HUES48 (cell line): ENCODE data around the gene TENT4A.

Experiments
- H3K27ac ChIP-seq: one replicate; pipeline ENCODE4 v1.7.0; 2013; ENCODE audit warnings: low read depth, low read length, inconsistent platforms
- H3K27me3 ChIP-seq: 2 replicates; pipeline ENCODE4 v1.6.1; 2013; ENCODE audit warnings: mild to moderate bottlenecking, low read length; ENCODE audit not compliant: control insufficient read depth, insufficient read depth
- H3K36me3 ChIP-seq: 2 replicates; pipeline ENCODE4 v1.6.1; 2013; ENCODE audit warnings: low read length; ENCODE audit not compliant: control insufficient read depth, insufficient read depth
- H3K4me1 ChIP-seq: 2 replicates; pipeline ENCODE4 v1.6.1; 2013; ENCODE audit warnings: mild to moderate bottlenecking, low read length; ENCODE audit not compliant: control insufficient read depth, insufficient read depth
- H3K4me3 ChIP-seq: 2 replicates; pipeline ENCODE4 v1.5.1; 2013; ENCODE audit warnings: mild to moderate bottlenecking, low read depth, low read length
- H3K9ac ChIP-seq: 2 replicates; pipeline ENCODE4 v1.6.1; 2013; ENCODE audit warnings: mild to moderate bottlenecking, low read depth, low read length, moderate library complexity
- H3K9me3 ChIP-seq: 2 replicates; pipeline ENCODE4 v1.6.1; 2013; ENCODE audit warnings: low read length; ENCODE audit not compliant: control insufficient read depth, insufficient read depth

TENT4A gene

DNA sequence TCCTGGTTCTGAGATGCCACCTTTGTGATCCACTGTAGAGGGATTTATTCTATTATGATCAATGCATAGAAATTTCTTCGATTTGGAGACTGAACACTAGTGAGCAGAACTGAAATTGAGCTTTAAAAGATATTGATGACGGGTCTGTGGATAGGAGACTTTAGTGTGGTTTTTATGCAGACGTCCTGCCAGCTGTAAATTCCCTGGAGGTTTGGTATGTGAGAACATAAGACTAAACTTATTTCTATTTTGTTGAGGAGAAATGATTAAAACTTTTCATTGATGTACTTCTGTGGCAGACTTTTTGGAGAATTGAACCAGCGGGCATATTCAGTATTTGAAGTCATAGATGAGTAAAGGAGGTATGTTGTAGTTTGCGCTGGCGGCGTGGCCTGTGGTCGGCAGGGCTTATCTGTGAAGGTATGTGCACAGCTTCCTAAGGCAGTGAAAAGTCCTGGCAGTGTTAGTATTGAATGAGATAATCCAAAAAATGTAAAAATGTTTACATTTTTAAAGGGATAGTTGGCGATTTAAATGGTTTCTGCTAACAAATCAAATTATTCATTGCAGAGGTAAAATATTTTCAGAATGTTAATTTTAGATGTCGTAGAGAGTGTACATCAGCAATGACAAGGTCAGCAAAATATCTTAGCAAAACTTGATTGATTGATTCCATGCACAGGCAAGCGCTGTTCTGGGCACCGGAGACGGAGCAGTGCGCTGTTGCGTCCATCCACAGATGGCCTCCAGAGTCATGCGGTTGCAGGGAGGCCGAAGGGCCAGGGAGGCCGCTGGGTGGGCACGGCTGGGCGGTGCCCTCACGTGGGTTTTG, 20.4 kb downstream of the TENT4A start:
- Histone ChIP-seq H3K9me3 (no peaks in the 10 kb centered on the region), H3K4me1 (peaks cover 12% of the 10 kb centered on the region; the same call in 1 of the 2 replicates), H3K27ac (no peak overlapping the region), H3K9ac (no peak overlapping the region), H3K36me3 (peaks cover 15% of the 10 kb centered on the region), H3K27me3 (no peaks in the 10 kb centered on the region), H3K4me3 (no peak overlapping the region)

DNA sequence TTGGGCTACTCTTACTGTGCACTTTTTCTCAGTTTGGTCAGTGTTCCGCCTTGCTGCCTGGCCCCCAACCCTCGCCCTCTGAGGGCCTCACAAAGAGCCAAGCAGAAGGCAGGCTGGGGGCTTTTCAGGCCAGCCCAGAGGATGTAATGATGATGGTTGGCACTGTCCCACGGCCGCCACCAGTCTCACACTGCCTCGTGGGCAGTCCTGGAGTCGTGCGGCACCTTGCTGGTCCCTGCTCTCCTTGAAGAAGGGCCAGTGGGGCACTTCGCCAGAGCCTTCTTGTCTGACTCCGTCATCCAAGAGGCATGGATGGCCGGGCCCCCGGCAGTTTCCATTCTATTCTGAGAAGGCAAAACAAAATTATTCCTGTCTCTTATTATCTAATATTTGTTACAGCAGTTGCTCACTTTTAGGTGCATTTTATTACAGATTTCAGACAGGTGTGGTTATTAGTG, 21.0 kb downstream of the TENT4A start:
- Histone ChIP-seq H3K9ac (no peak overlapping the region), H3K4me1 (0 out of 2 replicates have a peak, but pooled peaks cover 6% of the 10 kb centered on the region)

DNA sequence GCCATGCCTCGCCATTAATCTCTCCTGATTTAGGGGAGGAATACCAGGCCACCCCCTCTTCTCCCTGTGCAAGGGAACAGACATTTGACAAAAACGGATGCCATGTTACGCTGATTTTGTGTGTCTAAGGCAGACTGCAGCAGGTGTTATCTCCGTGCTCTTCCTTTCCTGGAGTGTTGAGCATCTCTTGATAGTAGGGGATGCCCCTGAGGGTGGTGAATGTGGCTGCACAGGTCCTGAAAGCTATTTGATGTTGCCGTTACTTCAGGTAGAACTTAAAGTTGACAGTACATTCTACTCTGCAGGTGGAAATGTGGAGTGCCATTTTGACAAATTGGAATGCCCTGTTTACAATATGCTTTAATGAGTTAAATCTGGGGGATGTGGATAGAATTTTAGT, 21.5 kb downstream of the TENT4A start:
- H3K9ac ChIP-seq, result no peak overlapping the region
- H3K4me3 ChIP-seq, result no peak overlapping the region
- 0 out of 2 replicates have a peak, but pooled peaks cover 6% of the 10 kb centered on the region for H3K4me1 ChIP-seq
- no peaks in the 10 kb centered on the region for H3K27me3 ChIP-seq
- no peaks in the 10 kb centered on the region for H3K9me3 ChIP-seq
- no peak overlapping the region for H3K27ac ChIP-seq
- peaks cover 27% of the 10 kb centered on the region for H3K36me3 ChIP-seq

More for the DNA sequence above, 21.0 kb downstream of the TENT4A start:
- Histone ChIP-seq H3K4me3 (no peak overlapping the region), H3K27me3 (no peaks in the 10 kb centered on the region), H3K9me3 (no peaks in the 10 kb centered on the region), H3K36me3 (peaks cover 21% of the 10 kb centered on the region), H3K27ac (no peak overlapping the region)

DNA sequence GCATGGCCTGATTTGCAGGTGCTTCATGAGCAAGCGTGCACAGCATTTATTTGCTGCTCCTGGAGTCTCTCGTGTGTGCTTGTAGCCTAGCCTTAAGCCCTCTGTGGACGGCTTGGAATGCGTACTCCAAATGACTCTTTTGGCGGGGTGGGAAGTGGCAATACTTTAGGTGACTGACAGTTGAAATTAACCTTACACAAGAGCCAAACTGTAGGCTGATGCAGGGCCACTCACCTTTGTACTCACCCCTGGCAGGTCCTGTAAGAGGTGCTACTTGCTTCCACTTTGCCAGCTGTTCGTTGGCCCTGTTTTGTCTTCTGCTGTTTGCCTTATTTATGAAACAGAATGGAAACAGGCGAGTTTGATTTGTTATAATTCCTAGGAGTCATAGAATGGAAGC, 22.9 kb downstream of the TENT4A start:
- Histone ChIP-seq H3K36me3 (peaks cover 39% of the 10 kb centered on the region), H3K4me1 (no peaks in the 10 kb centered on the region), H3K9ac (no peak overlapping the region), H3K27ac (no peak overlapping the region), H3K4me3 (no peak overlapping the region), H3K9me3 (no peaks in the 10 kb centered on the region), H3K27me3 (no peaks in the 10 kb centered on the region)

DNA sequence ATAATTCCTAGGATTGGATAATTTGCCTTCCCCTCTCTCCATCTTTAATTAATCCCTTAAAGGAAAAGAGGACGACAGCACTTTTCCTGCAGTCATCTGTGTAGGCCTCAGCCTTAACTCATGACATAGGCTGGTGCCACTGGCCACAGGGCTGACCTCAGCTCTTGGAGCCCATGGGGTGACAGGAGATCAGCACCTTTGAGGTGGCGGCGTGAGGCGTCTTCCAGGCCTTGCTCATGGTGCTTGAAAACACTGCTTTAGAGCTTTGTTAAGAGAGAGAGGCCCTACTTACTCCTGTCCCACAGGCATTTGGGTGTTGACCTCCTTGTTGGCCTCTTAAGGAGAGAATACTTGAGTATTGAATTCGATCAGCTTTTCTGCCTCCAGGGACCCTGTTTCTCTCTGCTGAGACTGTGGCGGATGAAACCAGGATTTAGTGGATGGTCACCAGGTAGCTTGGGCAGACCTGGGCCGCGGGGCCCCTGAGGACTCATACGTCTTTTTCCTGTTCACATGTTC, 23.4 kb downstream of the TENT4A start:
- no peak overlapping the region for H3K4me3 ChIP-seq
- H3K27ac ChIP-seq, result no peak overlapping the region
- H3K4me1 ChIP-seq, result no peaks in the 10 kb centered on the region
- H3K9ac ChIP-seq, result no peak overlapping the region
- H3K36me3 ChIP-seq, result peaks cover 39% of the 10 kb centered on the region
- H3K9me3 ChIP-seq, result no peaks in the 10 kb centered on the region
- no peaks in the 10 kb centered on the region for H3K27me3 ChIP-seq

DNA sequence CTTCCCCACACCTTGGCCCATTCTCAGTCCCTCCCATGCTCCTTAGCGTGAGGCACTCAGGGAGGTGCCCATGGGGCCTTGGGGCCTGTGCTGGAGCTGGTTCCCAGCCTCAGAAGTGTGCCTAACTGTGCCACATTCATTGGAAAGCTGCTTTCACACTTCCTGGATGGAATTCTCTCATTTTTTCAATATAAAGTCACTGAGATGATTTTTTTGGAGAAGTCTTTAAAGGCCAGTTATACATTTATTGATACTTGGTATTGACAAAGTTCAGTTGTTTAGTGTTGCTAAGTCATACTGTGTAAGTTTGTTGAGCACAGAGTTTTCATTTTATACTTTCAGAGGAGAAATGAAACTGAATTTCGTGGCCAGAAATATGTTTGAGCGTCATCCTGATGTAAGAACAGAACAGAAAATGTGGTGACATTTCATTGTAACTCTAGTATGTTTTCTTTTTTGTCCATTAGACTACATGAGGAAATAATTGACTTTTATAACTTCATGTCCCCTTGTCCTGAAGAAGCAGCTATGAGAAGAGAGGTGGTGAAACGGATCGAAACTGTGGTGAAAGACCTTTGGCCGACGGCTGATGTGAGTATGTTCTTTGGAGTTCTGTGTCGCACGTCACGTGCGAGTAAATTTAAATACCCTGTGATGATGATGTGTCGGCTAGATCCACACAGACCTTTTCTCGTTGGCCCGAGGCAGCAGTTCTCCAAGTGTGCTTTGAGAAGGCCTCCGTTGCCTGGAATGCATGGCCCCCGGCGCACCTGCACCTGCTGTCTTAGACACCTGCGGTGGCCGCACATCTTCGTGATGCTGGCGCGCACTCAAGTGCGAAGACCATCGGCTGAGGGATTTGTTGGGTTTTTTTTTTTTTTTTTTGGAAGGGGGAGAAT, 24.1 kb downstream of the TENT4A start:
- Histone ChIP-seq H3K27ac (no peak overlapping the region), H3K4me3 (no peak overlapping the region), H3K9ac (no peak overlapping the region), H3K4me1 (no peaks in the 10 kb centered on the region), H3K27me3 (no peaks in the 10 kb centered on the region), H3K36me3 (peaks cover 40% of the 10 kb centered on the region), H3K9me3 (no peaks in the 10 kb centered on the region)

DNA sequence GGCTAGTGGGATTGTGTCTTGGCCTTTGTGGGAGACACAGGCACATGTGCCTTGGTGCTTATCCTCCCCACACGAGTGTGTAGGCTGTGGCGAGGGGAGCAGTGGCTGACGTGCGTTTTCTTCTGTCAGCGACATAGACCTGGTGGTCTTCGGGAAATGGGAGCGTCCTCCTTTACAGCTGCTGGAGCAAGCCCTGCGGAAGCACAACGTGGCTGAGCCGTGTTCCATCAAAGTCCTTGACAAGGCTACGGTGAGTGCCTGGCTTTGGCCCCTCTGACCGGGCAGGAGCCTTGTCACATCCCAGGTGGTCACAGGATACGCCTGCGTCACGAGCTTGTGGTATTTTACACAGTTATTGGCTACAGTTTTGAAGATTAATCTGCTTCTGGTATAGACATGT, 26.4 kb downstream of the TENT4A start:
- H3K4me1 ChIP-seq, result no peaks in the 10 kb centered on the region
- H3K9me3 ChIP-seq, result no peaks in the 10 kb centered on the region
- no peak overlapping the region for H3K27ac ChIP-seq
- H3K9ac ChIP-seq, result no peak overlapping the region
- no peak overlapping the region for H3K4me3 ChIP-seq
- no peaks in the 10 kb centered on the region for H3K27me3 ChIP-seq
- H3K36me3 ChIP-seq, result peaks cover 60% of the 10 kb centered on the region

DNA sequence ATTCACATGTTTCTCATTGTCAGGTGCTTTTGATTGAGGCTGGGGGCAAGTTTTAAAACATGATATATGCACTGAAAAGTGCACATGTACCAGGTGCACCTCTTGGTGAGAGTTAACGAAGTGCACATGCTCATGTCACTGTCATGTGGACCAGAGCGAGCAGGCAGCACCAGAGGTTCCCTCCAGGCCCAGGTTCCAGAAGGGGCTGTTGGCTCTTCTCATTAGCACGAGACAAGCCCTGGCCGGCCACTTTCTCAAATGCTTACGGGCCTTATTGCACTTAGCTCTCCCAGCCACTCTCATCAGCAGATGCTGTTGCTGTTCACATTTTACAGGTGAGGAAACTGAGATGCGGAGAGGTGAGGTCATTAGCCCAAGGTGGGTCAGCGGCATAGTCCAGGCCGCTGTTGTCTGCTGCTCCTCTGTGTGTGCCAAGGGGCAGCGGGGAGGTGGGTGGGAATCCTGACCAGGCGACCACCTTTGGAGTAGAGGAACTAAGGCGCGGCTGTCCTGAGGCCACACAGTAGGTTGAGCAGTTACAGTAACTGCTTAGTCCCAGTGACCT, 27.4 kb downstream of the TENT4A start:
- Histone ChIP-seq H3K36me3 (peaks cover 66% of the 10 kb centered on the region), H3K9ac (no peak overlapping the region), H3K27me3 (no peaks in the 10 kb centered on the region), H3K27ac (no peak overlapping the region), H3K9me3 (no peaks in the 10 kb centered on the region), H3K4me3 (no peak overlapping the region), H3K4me1 (no peaks in the 10 kb centered on the region)

DNA sequence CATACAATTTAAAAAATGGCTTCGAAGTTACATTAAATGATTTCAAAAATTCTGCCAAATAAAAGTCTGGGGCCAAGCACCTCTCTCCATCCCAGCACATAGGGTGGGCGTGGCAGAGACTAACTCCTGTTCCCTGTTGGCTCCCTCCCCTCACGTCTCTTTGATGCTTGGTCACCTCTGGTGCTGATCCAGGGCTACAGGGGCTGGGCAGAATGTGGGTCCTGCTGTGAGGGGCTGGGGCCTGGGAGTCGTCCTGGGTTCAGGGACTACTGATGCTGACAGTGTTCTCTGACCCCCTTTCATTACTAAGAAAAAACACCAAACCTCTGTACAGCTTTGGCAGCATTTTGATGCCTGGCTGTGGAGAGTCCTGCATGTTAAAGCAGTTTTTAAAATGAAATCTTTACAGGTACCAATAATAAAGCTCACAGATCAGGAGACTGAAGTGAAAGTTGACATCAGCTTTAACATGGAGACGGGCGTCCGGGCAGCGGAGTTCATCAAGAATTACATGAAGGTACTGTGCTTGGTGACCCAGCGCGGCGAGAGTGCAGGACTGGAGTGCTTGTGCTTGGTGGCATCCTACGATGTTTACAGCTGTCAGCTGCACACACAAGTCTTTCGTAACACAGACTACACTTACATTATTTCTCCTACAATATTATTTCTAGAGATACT, 29.0 kb downstream of the TENT4A start:
- H3K9me3 ChIP-seq, result no peaks in the 10 kb centered on the region
- no peak overlapping the region for H3K4me3 ChIP-seq
- no peak overlapping the region for H3K27ac ChIP-seq
- no peaks in the 10 kb centered on the region for H3K27me3 ChIP-seq
- peaks cover 72% of the 10 kb centered on the region for H3K36me3 ChIP-seq
- no peak overlapping the region for H3K9ac ChIP-seq
- H3K4me1 ChIP-seq, result 0 out of 2 replicates have a peak, but pooled peaks cover under 1% of the 10 kb centered on the region

DNA sequence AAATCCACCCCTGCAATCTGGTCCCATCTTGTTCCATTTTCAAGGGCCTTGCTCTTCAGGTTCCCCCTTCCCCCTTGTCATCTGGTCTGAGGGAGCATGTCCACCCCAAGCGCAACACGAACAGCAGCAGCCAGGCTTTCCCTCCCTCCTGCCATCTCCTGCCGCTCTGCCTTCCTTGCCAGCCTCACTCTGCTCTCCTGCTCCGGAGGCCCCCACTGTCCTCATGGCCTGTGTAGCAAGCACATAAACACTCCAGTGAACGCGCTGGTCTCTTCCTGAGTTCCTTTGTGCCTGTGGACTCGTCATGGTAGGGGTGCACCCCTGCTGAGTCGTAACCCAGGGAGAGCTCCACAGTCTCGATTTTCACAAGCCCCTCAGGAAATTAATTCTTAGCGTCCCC, 29.9 kb downstream of the TENT4A start:
- Histone ChIP-seq H3K27me3 (no peaks in the 10 kb centered on the region), H3K9ac (no peak overlapping the region), H3K9me3 (no peaks in the 10 kb centered on the region), H3K27ac (no peak overlapping the region), H3K4me3 (no peak overlapping the region), H3K36me3 (peaks cover 65% of the 10 kb centered on the region), H3K4me1 (peaks cover 8% of the 10 kb centered on the region; the same call in 1 of the 2 replicates)
